ENCODE measurements around the gene CCDC18.

The CCDC18 gene

DNA sequence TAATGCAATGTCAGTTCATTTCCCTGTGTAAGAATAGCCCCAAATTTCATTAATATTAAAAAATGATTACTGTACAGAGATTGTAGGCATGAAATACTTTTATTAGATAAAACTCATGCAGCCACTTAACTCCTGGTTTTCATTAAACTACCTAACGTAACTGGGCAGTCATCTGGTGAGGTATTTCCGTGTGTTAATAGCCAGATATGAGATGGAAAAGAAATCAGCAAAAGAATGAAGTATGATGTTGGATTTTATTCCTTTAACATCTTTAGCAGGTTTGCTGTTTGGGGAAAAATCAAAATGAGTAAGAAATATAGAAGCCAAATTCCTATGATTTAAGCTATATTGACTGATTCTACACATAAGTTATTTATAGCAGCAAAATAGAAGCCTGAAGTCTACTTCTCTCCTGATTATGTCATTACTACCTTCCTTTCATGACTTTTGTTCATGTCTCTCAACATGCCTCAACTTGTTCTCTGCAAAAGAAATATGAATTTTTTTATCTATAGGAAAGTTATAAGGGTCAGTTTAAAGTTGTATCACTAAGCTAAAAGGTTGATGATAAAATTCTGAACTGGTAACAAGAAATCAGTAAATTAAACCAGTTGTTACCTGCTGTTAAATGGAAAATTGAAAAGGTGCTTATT, 42.6 kb downstream of the CCDC18 start:
- H3K4me3 ChIP-seq (ENCODE audit: low read length in 2 of 2): no peak overlapping the region
- peaks cover 6 to 97% of the 10 kb centered on the region in 2 donors for H3K36me3 ChIP-seq (replicated peaks in 1 of 2; ENCODE audit: control insufficient read depth in 2 of 2, insufficient read depth in 2 of 2, low read length in 2 of 2)
- H2BK5ac ChIP-seq (ENCODE audit: low read length): no peak overlapping the region
- H4K8ac ChIP-seq (ENCODE audit: low read depth, low read length): no peak overlapping the region
- H2BK12ac ChIP-seq (ENCODE audit: low read length): no peak overlapping the region
- no peaks in the 10 kb centered on the region for H3K27me3 ChIP-seq (ENCODE audit: control insufficient read depth in 3 of 3, insufficient read depth in 3 of 3, low read depth in 1 of 3, low read length in 3 of 3)
- no peak overlapping the region for H3K18ac ChIP-seq (ENCODE audit: low read length)
- WGBS, 2 donors (ENCODE audit: extremely low coverage in 2 of 2, insufficient read length in 2 of 2, insufficient replicate concordance in 1 of 2): no CpG with 5 or more reads among the region's 2 CpGs
- no peak overlapping the region for H4K91ac ChIP-seq (ENCODE audit: low read depth, low read length, poor library complexity)
- no peak overlapping the region for H2BK120ac ChIP-seq (ENCODE audit: low read depth, low read length)
- H3K14ac ChIP-seq (ENCODE audit: low read length): no peak overlapping the region
- H2AFZ ChIP-seq (ENCODE audit: low read length): no peak overlapping the region
- no peak overlapping the region for H2AK5ac ChIP-seq (ENCODE audit: low read depth, low read length)
- no peak overlapping the region for H2BK15ac ChIP-seq (ENCODE audit: low read length)
- H3K4ac ChIP-seq (ENCODE audit: low read length): no peak overlapping the region
- peaks cover 0 to 9% of the 10 kb centered on the region in 2 donors for H3K9me3 ChIP-seq (replicated peaks in 1 of 2; ENCODE audit: control insufficient read depth in 2 of 2, insufficient read depth in 1 of 2, low read depth in 1 of 2, low read length in 2 of 2)
- H3K23ac ChIP-seq (ENCODE audit: low read depth, low read length, poor library complexity): no peak overlapping the region
- H3K9ac ChIP-seq (ENCODE audit: low read depth, low read length, poor library complexity): no peak overlapping the region
- no peaks in the 10 kb centered on the region for H3K79me1 ChIP-seq (ENCODE audit: low read depth, low read length)
- H3K4me2 ChIP-seq (ENCODE audit: insufficient read depth, low read length, poor library complexity, severe bottlenecking): no peak overlapping the region
- H3K27ac ChIP-seq (replicated peaks; ENCODE audit: low read length): no peak overlapping the region
- no peaks in the 10 kb centered on the region for H3K4me1 ChIP-seq (ENCODE audit: control insufficient read depth in 2 of 2, insufficient read depth in 1 of 2, low read depth in 1 of 2, low read length in 2 of 2)
- no peak for DNase-seq (ENCODE audit: low spot score)

DNA sequence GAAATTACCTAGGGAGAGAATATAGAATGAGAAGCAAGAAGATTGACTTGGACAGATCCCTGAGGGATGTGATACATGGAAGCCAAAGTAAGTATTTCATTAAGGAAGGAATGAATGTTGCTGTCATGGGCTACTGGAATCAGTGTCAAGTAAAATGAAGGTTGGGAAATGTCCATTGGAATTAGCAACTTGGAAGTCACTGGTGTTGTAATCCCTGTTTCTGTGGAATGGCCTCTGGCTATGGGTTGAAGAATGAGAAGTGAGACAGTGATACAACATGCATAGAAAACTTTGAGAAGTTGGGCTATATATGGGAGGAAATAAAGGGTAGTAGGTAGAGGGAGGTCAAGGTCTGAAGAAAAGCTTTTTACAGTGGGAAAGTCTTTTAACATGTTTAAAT, 54.7 kb downstream of the CCDC18 start:
- Histone ChIP-seq H3K9ac (ENCODE audit: low read depth, low read length, poor library complexity) (no peak overlapping the region), H3K27me3 (ENCODE audit: control insufficient read depth in 3 of 3, insufficient read depth in 3 of 3, low read depth in 1 of 3, low read length in 3 of 3) (no peaks in the 10 kb centered on the region), H3K9me3 (replicated peaks in 1 of 2; ENCODE audit: control insufficient read depth in 2 of 2, insufficient read depth in 1 of 2, low read depth in 1 of 2, low read length in 2 of 2) (peaks cover 0 to 6% of the 10 kb centered on the region in 2 donors), H2BK15ac (ENCODE audit: low read length) (no peak overlapping the region), H3K4ac (ENCODE audit: low read length) (no peak overlapping the region), H2AK5ac (ENCODE audit: low read depth, low read length) (no peak overlapping the region), H3K14ac (ENCODE audit: low read length) (no peak overlapping the region), H3K23ac (ENCODE audit: low read depth, low read length, poor library complexity) (no peak overlapping the region), H2BK120ac (ENCODE audit: low read depth, low read length) (no peak overlapping the region), H4K8ac (ENCODE audit: low read depth, low read length) (no peak overlapping the region), H3K4me1 (ENCODE audit: control insufficient read depth in 2 of 2, insufficient read depth in 1 of 2, low read depth in 1 of 2, low read length in 2 of 2) (no peaks in the 10 kb centered on the region), H3K18ac (ENCODE audit: low read length) (no peak overlapping the region), H3K36me3 (replicated peaks in 1 of 2; ENCODE audit: control insufficient read depth in 2 of 2, insufficient read depth in 2 of 2, low read length in 2 of 2) (peaks cover 4 to 68% of the 10 kb centered on the region in 2 donors), H2AFZ (ENCODE audit: low read length) (no peak overlapping the region), H2BK5ac (ENCODE audit: low read length) (no peak overlapping the region), H3K4me2 (ENCODE audit: insufficient read depth, low read length, poor library complexity, severe bottlenecking) (no peak overlapping the region), H4K91ac (ENCODE audit: low read depth, low read length, poor library complexity) (no peak overlapping the region), H2BK12ac (ENCODE audit: low read length) (no peak overlapping the region), H3K27ac (replicated peaks; ENCODE audit: low read length) (no peak overlapping the region), H3K79me1 (ENCODE audit: low read depth, low read length) (no peaks in the 10 kb centered on the region), H3K4me3 (ENCODE audit: low read length in 2 of 2) (no peak overlapping the region)
- DNase-seq (ENCODE audit: low spot score): no peak

DNA sequence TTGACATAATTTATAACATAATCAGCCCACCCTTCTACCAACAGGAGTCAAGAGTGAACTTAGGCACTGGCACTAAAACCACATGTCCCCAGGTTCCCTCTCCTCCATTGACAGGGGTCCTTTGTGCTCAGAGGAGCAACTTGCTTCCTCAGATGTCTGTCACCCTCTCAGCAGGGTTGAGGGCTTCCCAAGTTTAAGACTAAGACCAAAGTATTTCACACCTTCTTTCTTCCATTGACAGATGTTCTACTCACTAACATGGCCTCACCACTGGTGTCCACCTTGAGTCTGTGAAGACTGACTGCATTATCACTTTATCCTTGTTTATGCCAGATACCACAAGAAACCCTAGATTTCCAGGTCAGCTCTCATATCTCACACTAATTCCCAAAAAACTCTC, 56.5 kb downstream of the CCDC18 start:
- H4K8ac ChIP-seq (ENCODE audit: low read depth, low read length): no peak overlapping the region
- H2AFZ ChIP-seq (ENCODE audit: low read length): no peak overlapping the region
- no peak overlapping the region for H2AK5ac ChIP-seq (ENCODE audit: low read depth, low read length)
- no peak overlapping the region for H2BK5ac ChIP-seq (ENCODE audit: low read length)
- peaks cover 4 to 68% of the 10 kb centered on the region in 2 donors for H3K36me3 ChIP-seq (replicated peaks in 1 of 2; ENCODE audit: control insufficient read depth in 2 of 2, insufficient read depth in 2 of 2, low read length in 2 of 2)
- no peak for DNase-seq (ENCODE audit: low spot score)
- no peak overlapping the region for H3K4ac ChIP-seq (ENCODE audit: low read length)
- no peak overlapping the region for H3K4me2 ChIP-seq (ENCODE audit: insufficient read depth, low read length, poor library complexity, severe bottlenecking)
- H3K9me3 ChIP-seq (replicated peaks in 1 of 2; ENCODE audit: control insufficient read depth in 2 of 2, insufficient read depth in 1 of 2, low read depth in 1 of 2, low read length in 2 of 2): peaks cover 0 to 11% of the 10 kb centered on the region in 2 donors
- no peak overlapping the region for H3K27ac ChIP-seq (replicated peaks; ENCODE audit: low read length)
- no peak overlapping the region for H3K14ac ChIP-seq (ENCODE audit: low read length)
- H3K27me3 ChIP-seq (ENCODE audit: control insufficient read depth in 3 of 3, insufficient read depth in 3 of 3, low read depth in 1 of 3, low read length in 3 of 3): no peaks in the 10 kb centered on the region
- H3K9ac ChIP-seq (ENCODE audit: low read depth, low read length, poor library complexity): no peak overlapping the region
- H2BK12ac ChIP-seq (ENCODE audit: low read length): no peak overlapping the region
- no peak overlapping the region for H4K91ac ChIP-seq (ENCODE audit: low read depth, low read length, poor library complexity)
- H3K79me1 ChIP-seq (ENCODE audit: low read depth, low read length): no peaks in the 10 kb centered on the region
- H3K23ac ChIP-seq (ENCODE audit: low read depth, low read length, poor library complexity): no peak overlapping the region
- H2BK120ac ChIP-seq (ENCODE audit: low read depth, low read length): no peak overlapping the region
- H3K4me3 ChIP-seq (ENCODE audit: low read length in 2 of 2): no peak overlapping the region
- no peak overlapping the region for H2BK15ac ChIP-seq (ENCODE audit: low read length)
- H3K4me1 ChIP-seq (ENCODE audit: control insufficient read depth in 2 of 2, insufficient read depth in 1 of 2, low read depth in 1 of 2, low read length in 2 of 2): no peaks in the 10 kb centered on the region
- no peak overlapping the region for H3K18ac ChIP-seq (ENCODE audit: low read length)

DNA sequence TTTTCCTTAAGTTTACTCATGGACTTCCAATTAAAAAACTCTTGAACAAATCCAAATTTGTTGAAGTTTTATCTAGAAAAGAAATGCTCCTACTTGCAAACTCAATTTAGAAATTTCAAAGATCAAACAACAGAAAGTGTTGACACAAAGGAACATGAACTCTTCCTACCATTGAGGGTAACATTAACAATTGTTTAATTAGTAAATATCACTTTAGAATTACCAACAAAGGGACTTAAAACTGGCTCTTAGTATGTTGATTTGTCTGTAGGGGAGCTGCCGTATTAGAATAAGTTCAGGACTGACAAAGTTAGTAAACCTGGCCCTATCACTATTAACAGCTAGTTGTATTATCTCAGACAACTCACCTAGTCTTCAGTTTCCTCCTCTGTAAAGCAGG, 57.9 kb downstream of the CCDC18 start:
- Histone ChIP-seq H3K9me3 (replicated peaks in 1 of 2; ENCODE audit: control insufficient read depth in 2 of 2, insufficient read depth in 1 of 2, low read depth in 1 of 2, low read length in 2 of 2) (peaks cover 5 to 23% of the 10 kb centered on the region in 2 donors), H2BK5ac (ENCODE audit: low read length) (no peak overlapping the region), H3K9ac (ENCODE audit: low read depth, low read length, poor library complexity) (no peak overlapping the region), H4K8ac (ENCODE audit: low read depth, low read length) (no peak overlapping the region), H3K4ac (ENCODE audit: low read length) (no peak overlapping the region), H2BK12ac (ENCODE audit: low read length) (no peak overlapping the region), H2BK15ac (ENCODE audit: low read length) (no peak overlapping the region), H3K27me3 (ENCODE audit: control insufficient read depth in 3 of 3, insufficient read depth in 3 of 3, low read depth in 1 of 3, low read length in 3 of 3) (no peaks in the 10 kb centered on the region), H3K23ac (ENCODE audit: low read depth, low read length, poor library complexity) (no peak overlapping the region), H3K4me2 (ENCODE audit: insufficient read depth, low read length, poor library complexity, severe bottlenecking) (no peak overlapping the region), H2AK5ac (ENCODE audit: low read depth, low read length) (no peak overlapping the region), H2AFZ (ENCODE audit: low read length) (no peak overlapping the region), H3K79me1 (ENCODE audit: low read depth, low read length) (no peaks in the 10 kb centered on the region), H3K18ac (ENCODE audit: low read length) (no peak overlapping the region), H3K27ac (replicated peaks; ENCODE audit: low read length) (no peak overlapping the region), H3K14ac (ENCODE audit: low read length) (no peak overlapping the region), H3K4me3 (ENCODE audit: low read length in 2 of 2) (no peak overlapping the region), H2BK120ac (ENCODE audit: low read depth, low read length) (no peak overlapping the region), H3K36me3 (replicated peaks in 1 of 2; ENCODE audit: control insufficient read depth in 2 of 2, insufficient read depth in 2 of 2, low read length in 2 of 2) (peaks cover 6 to 74% of the 10 kb centered on the region in 2 donors), H4K91ac (ENCODE audit: low read depth, low read length, poor library complexity) (no peak overlapping the region), H3K4me1 (ENCODE audit: control insufficient read depth in 2 of 2, insufficient read depth in 1 of 2, low read depth in 1 of 2, low read length in 2 of 2) (no peaks in the 10 kb centered on the region)
- DNase-seq (ENCODE audit: low spot score): no peak
- no CpG with 5 or more reads among the region's 1 CpG for WGBS, 2 donors (ENCODE audit: extremely low coverage in 2 of 2, insufficient read length in 2 of 2, insufficient replicate concordance in 1 of 2)
